Measurements from ENCODE around the gene EPO.

EPO gene

GRCh38 chr7:100683659-100684533, 36.4 kb upstream of the EPO start:
- Histone ChIP-seq H3K79me2 (ENCODE audit: insufficient read depth, low read depth) (peaks cover 6% of the 10 kb centered on the region; the same call in 1 of the 2 replicates), H4K20me1 (ENCODE audit: insufficient read depth) (no peaks in the 10 kb centered on the region), H3K4me3 (IDR thresholded peaks at IDR 0.05; ENCODE audit: insufficient read depth, low read depth, low read length) (no peak overlapping the region), H3K9ac (no peak overlapping the region), H3K36me3 (ENCODE audit: insufficient read depth) (peaks cover 3% of the 10 kb centered on the region; the same call in 1 of the 2 replicates), H3K27ac (no peak overlapping the region), H2AFZ (ENCODE audit: low read depth) (no peak overlapping the region), H3K4me2 (no peak overlapping the region), H3K27me3 (ENCODE audit: insufficient read depth, low read depth) (no peaks in the 10 kb centered on the region), H3K4me1 (ENCODE audit: low read depth, poor library complexity, severe bottlenecking) (peaks cover 4% of the 10 kb centered on the region)
- no peak for TF ChIP-seq CTCF (conservative IDR thresholded peaks at IDR 0.05; ENCODE audit: low read depth, low read length)

GRCh38 chr7:100684534-100685042, 35.7 kb upstream of the EPO start:
- Histone ChIP-seq H3K4me1 (ENCODE audit: low read depth, poor library complexity, severe bottlenecking) (peaks cover 4% of the 10 kb centered on the region), H2AFZ (ENCODE audit: low read depth) (no peak overlapping the region), H4K20me1 (ENCODE audit: insufficient read depth) (no peaks in the 10 kb centered on the region), H3K79me2 (ENCODE audit: insufficient read depth, low read depth) (peaks cover 11% of the 10 kb centered on the region; the same call in 1 of the 2 replicates), H3K4me2 (no peak overlapping the region), H3K27me3 (ENCODE audit: insufficient read depth, low read depth) (no peaks in the 10 kb centered on the region), H3K9ac (no peak overlapping the region), H3K4me3 (IDR thresholded peaks at IDR 0.05; ENCODE audit: insufficient read depth, low read depth, low read length) (no peak overlapping the region), H3K27ac (no peak overlapping the region), H3K36me3 (ENCODE audit: insufficient read depth) (no peaks in the 10 kb centered on the region; the same call in 1 of the 2 replicates)
- TF ChIP-seq CTCF (conservative IDR thresholded peaks at IDR 0.05; ENCODE audit: low read depth, low read length): no peak

GRCh38 chr7:100685049-100685605, 35.1 kb upstream of the EPO start:
- Histone ChIP-seq H3K4me2 (no peak overlapping the region), H4K20me1 (ENCODE audit: insufficient read depth) (no peaks in the 10 kb centered on the region), H3K9ac (no peak overlapping the region), H3K36me3 (ENCODE audit: insufficient read depth) (no peaks in the 10 kb centered on the region; the same call in 1 of the 2 replicates), H3K27ac (no peak overlapping the region), H3K79me2 (ENCODE audit: insufficient read depth, low read depth) (peaks cover 17% of the 10 kb centered on the region; the same call in 1 of the 2 replicates), H3K27me3 (ENCODE audit: insufficient read depth, low read depth) (no peaks in the 10 kb centered on the region), H3K4me3 (IDR thresholded peaks at IDR 0.05; ENCODE audit: insufficient read depth, low read depth, low read length) (no peak overlapping the region), H2AFZ (ENCODE audit: low read depth) (no peak overlapping the region), H3K4me1 (ENCODE audit: low read depth, poor library complexity, severe bottlenecking) (peaks cover under 1% of the 10 kb centered on the region)
- TF ChIP-seq CTCF (conservative IDR thresholded peaks at IDR 0.05; ENCODE audit: low read depth, low read length): no peak

- H3K79me2 ChIP-seq (ENCODE audit: insufficient read depth, low read depth): peaks cover 22% of the 10 kb centered on the region; the same call in 1 of the 2 replicates
- no peak overlapping the region for H3K4me2 ChIP-seq
- no peaks in the 10 kb centered on the region; the same call in 1 of the 2 replicates for H3K36me3 ChIP-seq (ENCODE audit: insufficient read depth)
- no peak overlapping the region for H3K4me3 ChIP-seq (IDR thresholded peaks at IDR 0.05; ENCODE audit: insufficient read depth, low read depth, low read length)
- no peaks in the 10 kb centered on the region for H4K20me1 ChIP-seq (ENCODE audit: insufficient read depth)
- no peak overlapping the region for H3K9ac ChIP-seq
- no peaks in the 10 kb centered on the region for H3K4me1 ChIP-seq (ENCODE audit: low read depth, poor library complexity, severe bottlenecking)
- H2AFZ ChIP-seq (ENCODE audit: low read depth): no peak overlapping the region
- no peak for TF ChIP-seq CTCF (conservative IDR thresholded peaks at IDR 0.05; ENCODE audit: low read depth, low read length)
- H3K27me3 ChIP-seq (ENCODE audit: insufficient read depth, low read depth): no peaks in the 10 kb centered on the region
- H3K27ac ChIP-seq: no peak overlapping the region
These were observed 34.6 kb upstream of the EPO start for GRCh38 chr7:100685631-100686145.
